Measurements from ENCODE around the gene FXYD1.

The FXYD1 gene

GRCh38 chr19:35166100-35167063, 27.8 kb downstream of the FXYD1 start:
- H3K4me2 ChIP-seq, result peak overlapping the region in 9 of 11 experiments; percentile 2 to 79 (median 32); a peak in 11 of 22 replicates
- peaks cover 87 to 97% (median 97%) of the 10 kb centered on the region in 11 experiments for H3K36me3 ChIP-seq
- no peaks in the 10 kb centered on the region for H3K27me3 ChIP-seq
- peaks cover 11 to 32% (median 17%) of the 10 kb centered on the region in 10 experiments; a peak in 19 of 20 replicates for H3K4me1 ChIP-seq
- peak overlapping the region in 1 of 10 experiments; percentile 26; a peak in 1 of 20 replicates for H3K4me3 ChIP-seq
- H4K20me1 ChIP-seq, result peaks cover 0 to 50% (median 13%) of the 10 kb centered on the region in 11 experiments; a peak in 11 of 22 replicates
- peak overlapping the region in 2 of 11 experiments; percentile 15 to 42; a peak in 2 of 22 replicates for H3K9ac ChIP-seq
- no peak overlapping the region; a peak in 1 of 22 replicates for H3K27ac ChIP-seq
- peaks cover 50 to 57% (median 53%) of the 10 kb centered on the region in 11 experiments for H3K9me3 ChIP-seq (replicated peaks in 1 of 11)
- TF ChIP-seq Cebpa-rat (IDR thresholded peaks at IDR 0.05), result no peak

- Histone ChIP-seq H4K20me1 (peaks cover 0 to 50% (median 10%) of the 10 kb centered on the region in 11 experiments; a peak in 11 of 22 replicates), H3K4me1 (peaks cover 9 to 32% (median 15%) of the 10 kb centered on the region in 10 experiments; a peak in 16 of 20 replicates), H3K4me2 (peak overlapping the region in 9 of 11 experiments; percentile 2 to 79 (median 32); a peak in 11 of 22 replicates), H3K27ac (peak overlapping the region in 5 of 11 experiments; percentile 9 to 38 (median 14); a peak in 4 of 22 replicates), H3K9me3 (replicated peaks in 1 of 11) (peaks cover 40 to 54% (median 46%) of the 10 kb centered on the region in 11 experiments), H3K4me3 (no peak overlapping the region), H3K27me3 (no peaks in the 10 kb centered on the region), H3K36me3 (peaks cover 84 to 97% (median 97%) of the 10 kb centered on the region in 11 experiments), H3K9ac (peak overlapping the region in 6 of 11 experiments; percentile 7 to 42 (median 18); a peak in 4 of 22 replicates)
- TF ChIP-seq Cebpa-rat (IDR thresholded peaks at IDR 0.05), result no peak
Measured at GRCh38 chr19:35167251-35168119, 28.9 kb downstream of the FXYD1 start.

GRCh38 chr19:35168196-35168595, 29.6 kb downstream of the FXYD1 start:
- Histone ChIP-seq H3K4me3 (no peak overlapping the region), H3K27ac (no peak overlapping the region), H3K9me3 (replicated peaks in 1 of 11) (peaks cover 34 to 51% (median 42%) of the 10 kb centered on the region in 11 experiments), H3K4me1 (peaks cover 9 to 32% (median 15%) of the 10 kb centered on the region in 10 experiments; a peak in 16 of 20 replicates), H3K9ac (no peak overlapping the region), H3K4me2 (peak overlapping the region in 1 of 11 experiments; percentile 79; a peak in 2 of 22 replicates), H3K27me3 (no peaks in the 10 kb centered on the region), H4K20me1 (peaks cover 0 to 48% (median 10%) of the 10 kb centered on the region in 11 experiments; a peak in 10 of 22 replicates), H3K36me3 (peaks cover 81 to 97% (median 95%) of the 10 kb centered on the region in 11 experiments)
- no peak for TF ChIP-seq Cebpa-rat (IDR thresholded peaks at IDR 0.05)

- TF ChIP-seq Cebpa-rat (IDR thresholded peaks at IDR 0.05), result no peak
- no peak overlapping the region for H3K9ac ChIP-seq
- H4K20me1 ChIP-seq, result peaks cover 0 to 40% (median 10%) of the 10 kb centered on the region in 11 experiments; a peak in 10 of 22 replicates
- no peaks in the 10 kb centered on the region for H3K27me3 ChIP-seq
- peaks cover 69 to 85% (median 83%) of the 10 kb centered on the region in 11 experiments for H3K36me3 ChIP-seq
- peaks cover 22 to 39% (median 30%) of the 10 kb centered on the region in 11 experiments for H3K9me3 ChIP-seq (replicated peaks in 1 of 11)
- no peak overlapping the region for H3K4me2 ChIP-seq
- H3K4me1 ChIP-seq, result peaks cover 9 to 32% (median 15%) of the 10 kb centered on the region in 10 experiments; a peak in 16 of 20 replicates
- no peak overlapping the region for H3K4me3 ChIP-seq
- H3K27ac ChIP-seq, result no peak overlapping the region
Measured at GRCh38 chr19:35169221-35169995, 30.8 kb downstream of the FXYD1 start.

- H3K36me3 ChIP-seq, result peaks cover 58 to 74% (median 72%) of the 10 kb centered on the region in 11 experiments
- H3K4me3 ChIP-seq, result no peak overlapping the region
- peaks cover 9 to 33% (median 16%) of the 10 kb centered on the region in 10 experiments; a peak in 16 of 20 replicates for H3K4me1 ChIP-seq
- H3K27me3 ChIP-seq, result no peaks in the 10 kb centered on the region
- no peak overlapping the region for H3K27ac ChIP-seq
- peaks cover 11 to 28% (median 19%) of the 10 kb centered on the region in 11 experiments for H3K9me3 ChIP-seq (replicated peaks in 1 of 11)
- TF ChIP-seq Cebpa-rat (IDR thresholded peaks at IDR 0.05), result no peak
- no peak overlapping the region for H3K4me2 ChIP-seq
- no peak overlapping the region for H3K9ac ChIP-seq
- H4K20me1 ChIP-seq, result peaks cover 0 to 37% (median 10%) of the 10 kb centered on the region in 11 experiments; a peak in 10 of 22 replicates
Measured at GRCh38 chr19:35170359-35171061, 31.9 kb downstream of the FXYD1 start.

GRCh38 chr19:35171730-35172129, 33.1 kb downstream of the FXYD1 start:
- Histone ChIP-seq H4K20me1 (peaks cover 0 to 28% (median 7%) of the 10 kb centered on the region in 11 experiments; a peak in 10 of 22 replicates), H3K9ac (no peak overlapping the region), H3K4me1 (peaks cover 7 to 27% (median 14%) of the 10 kb centered on the region in 10 experiments; a peak in 16 of 20 replicates), H3K9me3 (replicated peaks in 1 of 11) (peaks cover 0 to 17% (median 7%) of the 10 kb centered on the region in 11 experiments; a peak in 11 of 22 replicates), H3K4me3 (no peak overlapping the region), H3K4me2 (no peak overlapping the region), H3K36me3 (peaks cover 46 to 62% (median 60%) of the 10 kb centered on the region in 11 experiments), H3K27ac (no peak overlapping the region), H3K27me3 (no peaks in the 10 kb centered on the region)
- TF ChIP-seq Cebpa-rat (IDR thresholded peaks at IDR 0.05), result no peak

GRCh38 chr19:35174226-35174625, 35.6 kb downstream of the FXYD1 start:
- H4K20me1 ChIP-seq, result peaks cover 0 to 7% (median 0%) of the 10 kb centered on the region in 11 experiments; a peak in 1 of 22 replicates
- TF ChIP-seq Cebpa-rat (IDR thresholded peaks at IDR 0.05), result no peak
- no peak overlapping the region for H3K9ac ChIP-seq
- H3K36me3 ChIP-seq, result peaks cover 28 to 37% (median 35%) of the 10 kb centered on the region in 11 experiments
- no peak overlapping the region for H3K4me3 ChIP-seq
- peaks cover 0 to 15% (median 5%) of the 10 kb centered on the region in 10 experiments; a peak in 9 of 20 replicates for H3K4me1 ChIP-seq
- H3K27me3 ChIP-seq, result no peaks in the 10 kb centered on the region
- H3K4me2 ChIP-seq, result no peak overlapping the region
- H3K9me3 ChIP-seq (replicated peaks in 1 of 11), result peaks cover 0 to 26% (median 13%) of the 10 kb centered on the region in 11 experiments; a peak in 13 of 22 replicates
- H3K27ac ChIP-seq, result no peak overlapping the region

Data from BLaER1 treated with 17β-estradiol and CSF1 and Interleukin-3, amounts not matched to agents 10 nM and 100 nM (cell line).